Activated T-cell treated with anti-CD3 and anti-CD28 coated beads, Interleukin-2, amount 50 U/mL, for 4 hours (primary cell): ENCODE data around the gene DUOX1. TPM values are rescaled to one million over a fixed set of nuclear protein-coding genes. Genes with fewer than 3 reads are reported as not detected.
"Not testable (repeated sequence)": the region's sequence is repeated elsewhere in the genome, so short reads cannot be mapped to it uniquely, and the experiment has no call there.

Experiments used
- ATAC-seq, 2 donors: fragments of 200-7000 bp; cut with Tn5 transposase; one replicate each; pipeline ENCODE4 v1.10.0; 2021
- DNase-seq: peaks from one replicate; pipeline ENCODE4 v3.0.0-alpha.2; 2020
- H3K27me3 Mint-ChIP-seq: one replicate; pipeline ENCODE4 v1.8.0; 2021; ENCODE audit warnings: low read depth, mixed read lengths
- H3K36me3 Mint-ChIP-seq: one replicate; pipeline ENCODE4 v1.8.0; 2022; ENCODE audit warnings: mixed read lengths; ENCODE audit not compliant: insufficient read depth
- H3K4me1 Mint-ChIP-seq: one replicate; pipeline ENCODE4 v1.8.0; 2021; ENCODE audit warnings: low read depth, mixed read lengths
- H3K4me3 Mint-ChIP-seq: one replicate; pipeline ENCODE4 v1.8.0; 2021; ENCODE audit warnings: mild to moderate bottlenecking, moderate library complexity, mixed read lengths
- H3K9me3 Mint-ChIP-seq: one replicate; pipeline ENCODE4 v1.8.0; 2021; ENCODE audit warnings: mixed read lengths
- total RNA-seq, 3 donors: library from RNA; stranded (reverse); gene quantifications; one replicate each; pipeline ENCODE4 v1.2.1, GENCODE V29; 2021

Gene DUOX1
- total RNA-seq, 3 donors from 2014 or later, result 0.13 to 0.42 (median 0.22) TPM

DNA sequence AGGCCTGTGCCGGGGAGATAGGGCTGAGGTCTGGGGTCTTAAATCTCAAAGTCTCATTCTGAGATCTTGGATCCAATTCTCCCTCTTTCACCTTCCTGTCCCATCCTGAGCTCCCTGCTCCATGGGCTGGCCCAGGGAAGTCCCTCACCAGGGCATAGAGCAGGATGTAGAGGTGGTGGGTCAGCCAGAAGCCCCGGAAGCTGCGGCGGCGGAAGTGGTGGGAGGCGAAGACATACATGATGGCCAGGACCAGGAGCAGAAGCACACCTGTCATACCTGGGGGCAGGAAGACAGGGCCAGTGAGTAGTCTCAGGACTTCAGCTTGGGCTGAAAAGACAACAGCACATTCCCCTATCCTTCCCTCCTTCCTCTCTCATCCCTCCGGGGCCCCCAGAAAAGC is 32.3 kb upstream of the DUOX1 start:
- Mint-ChIP-seq H3K4me1 (no peaks in the 10 kb centered on the region), H3K9me3 (no peaks in the 10 kb centered on the region), H3K36me3 (no peaks in the 10 kb centered on the region), H3K4me3 (no peak overlapping the region), H3K27me3 (peaks cover 4% of the 10 kb centered on the region)
- DNase-seq (no peak), ATAC-seq (no peak)

DNA sequence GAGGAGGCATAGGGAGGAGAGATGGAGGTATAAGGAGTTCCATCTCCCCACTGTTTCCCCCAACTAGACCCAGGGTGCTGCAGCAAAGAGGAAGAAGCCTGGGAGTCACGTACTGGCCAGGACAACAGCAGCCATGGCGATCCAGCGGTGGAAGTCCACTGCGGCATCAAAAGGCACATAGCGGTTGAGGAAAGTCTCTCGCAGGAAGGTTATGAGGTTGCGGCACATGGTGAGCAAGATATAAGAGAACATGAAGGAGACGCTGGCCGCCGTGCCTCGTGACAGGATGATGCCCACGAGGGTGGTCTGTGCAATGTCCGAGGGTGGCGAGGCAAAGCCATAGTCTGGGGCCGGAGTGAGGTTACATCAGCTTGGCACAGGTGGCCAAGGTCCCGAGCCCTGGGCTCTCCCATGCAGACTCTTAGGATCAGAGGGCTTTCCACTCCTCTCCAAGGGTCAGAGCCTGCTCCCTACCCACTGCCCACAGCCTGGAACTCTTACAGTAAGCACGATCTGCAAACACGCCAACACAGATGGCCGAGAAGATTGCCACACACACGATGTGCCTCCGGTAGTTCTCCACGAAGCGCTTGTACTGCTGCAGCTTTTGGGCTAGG is 30.1 kb upstream of the DUOX1 start:
- Mint-ChIP-seq H3K4me1 (no peaks in the 10 kb centered on the region), H3K36me3 (no peaks in the 10 kb centered on the region), H3K4me3 (no peak overlapping the region), H3K9me3 (no peaks in the 10 kb centered on the region), H3K27me3 (peaks cover 4% of the 10 kb centered on the region)
- no peak for ATAC-seq
- no peak for DNase-seq

GRCh38 chr15:45100884-45101625 is 28.7 kb upstream of the DUOX1 start:
- Mint-ChIP-seq H3K4me1 (no peaks in the 10 kb centered on the region), H3K36me3 (no peaks in the 10 kb centered on the region), H3K4me3 (no peak overlapping the region), H3K9me3 (no peaks in the 10 kb centered on the region), H3K27me3 (peaks cover 9% of the 10 kb centered on the region)
- DNase-seq (no peak), ATAC-seq (no peak)

- ATAC-seq (no peak), DNase-seq (no peak)
- Mint-ChIP-seq H3K9me3 (no peaks in the 10 kb centered on the region), H3K36me3 (no peaks in the 10 kb centered on the region), H3K27me3 (peaks cover 13% of the 10 kb centered on the region), H3K4me1 (no peaks in the 10 kb centered on the region), H3K4me3 (no peak overlapping the region)
Measured at GRCh38 chr15:45101749-45102148, 28.0 kb upstream of the DUOX1 start.

DNA sequence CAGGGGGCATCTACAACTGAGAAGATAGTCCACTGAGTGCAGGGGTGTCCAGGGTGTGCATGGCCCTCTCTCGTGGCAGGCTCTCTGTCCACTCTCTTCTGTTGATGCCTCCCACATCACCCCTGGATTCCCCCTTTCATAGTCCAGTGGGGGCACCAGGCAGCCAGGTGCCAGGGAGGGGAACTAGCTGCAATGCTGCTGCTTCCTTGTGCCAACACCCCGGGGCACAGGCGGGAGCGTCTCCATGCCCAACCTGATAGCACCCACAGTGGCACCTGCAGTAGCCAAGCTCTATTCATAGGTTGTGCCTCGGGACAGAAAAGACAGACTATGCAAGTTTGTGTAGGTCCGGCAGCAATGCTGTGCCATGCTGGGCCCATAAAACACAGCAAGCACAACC is 27.6 kb upstream of the DUOX1 start:
- no peak overlapping the region for H3K4me3 Mint-ChIP-seq
- H3K27me3 Mint-ChIP-seq, result peaks cover 17% of the 10 kb centered on the region
- H3K36me3 Mint-ChIP-seq, result no peaks in the 10 kb centered on the region
- H3K4me1 Mint-ChIP-seq, result no peaks in the 10 kb centered on the region
- H3K9me3 Mint-ChIP-seq, result no peaks in the 10 kb centered on the region
- DNase-seq, result no peak
- ATAC-seq, result no peak

DNA sequence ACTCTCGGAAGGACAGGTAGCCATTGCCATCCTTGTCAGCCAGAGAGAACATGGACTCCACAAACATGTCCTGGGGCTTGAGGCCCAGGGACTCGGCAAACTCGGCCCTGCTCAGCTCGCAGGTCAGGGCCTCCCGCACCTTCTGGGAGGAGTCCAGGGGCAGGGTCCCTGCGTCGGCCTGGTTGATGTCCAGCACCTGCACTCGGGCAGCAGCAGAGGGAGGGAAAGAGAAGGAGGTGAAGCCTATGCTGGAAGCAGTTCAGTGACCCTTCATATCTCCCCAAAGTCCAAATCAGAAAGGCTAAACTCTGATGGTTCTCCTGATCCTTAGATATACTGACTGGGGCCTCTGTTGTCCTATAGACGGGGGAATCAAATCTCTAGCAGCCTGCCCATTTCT is 25.6 kb upstream of the DUOX1 start:
- not testable (repeated sequence) for DNase-seq, H3K9me3 Mint-ChIP-seq, H3K4me1 Mint-ChIP-seq, H3K4me3 Mint-ChIP-seq, ATAC-seq, H3K36me3 Mint-ChIP-seq
- peaks cover 25% of the 10 kb centered on the region for H3K27me3 Mint-ChIP-seq

GRCh38 chr15:45105586-45105985 is 24.2 kb upstream of the DUOX1 start:
- no peak overlapping the region for H3K4me3 Mint-ChIP-seq
- H3K4me1 Mint-ChIP-seq, result no peaks in the 10 kb centered on the region
- H3K9me3 Mint-ChIP-seq, result no peaks in the 10 kb centered on the region
- H3K36me3 Mint-ChIP-seq, result no peaks in the 10 kb centered on the region
- ATAC-seq, result no peak
- peaks cover 37% of the 10 kb centered on the region for H3K27me3 Mint-ChIP-seq
- no peak for DNase-seq

- no peaks in the 10 kb centered on the region for H3K36me3 Mint-ChIP-seq
- peaks cover 36% of the 10 kb centered on the region for H3K27me3 Mint-ChIP-seq
- no peak for DNase-seq
- no peaks in the 10 kb centered on the region for H3K9me3 Mint-ChIP-seq
- H3K4me3 Mint-ChIP-seq, result no peak overlapping the region
- no peak for ATAC-seq
- H3K4me1 Mint-ChIP-seq, result no peaks in the 10 kb centered on the region
Measured at GRCh38 chr15:45106002-45106790, 23.6 kb upstream of the DUOX1 start.

DNA sequence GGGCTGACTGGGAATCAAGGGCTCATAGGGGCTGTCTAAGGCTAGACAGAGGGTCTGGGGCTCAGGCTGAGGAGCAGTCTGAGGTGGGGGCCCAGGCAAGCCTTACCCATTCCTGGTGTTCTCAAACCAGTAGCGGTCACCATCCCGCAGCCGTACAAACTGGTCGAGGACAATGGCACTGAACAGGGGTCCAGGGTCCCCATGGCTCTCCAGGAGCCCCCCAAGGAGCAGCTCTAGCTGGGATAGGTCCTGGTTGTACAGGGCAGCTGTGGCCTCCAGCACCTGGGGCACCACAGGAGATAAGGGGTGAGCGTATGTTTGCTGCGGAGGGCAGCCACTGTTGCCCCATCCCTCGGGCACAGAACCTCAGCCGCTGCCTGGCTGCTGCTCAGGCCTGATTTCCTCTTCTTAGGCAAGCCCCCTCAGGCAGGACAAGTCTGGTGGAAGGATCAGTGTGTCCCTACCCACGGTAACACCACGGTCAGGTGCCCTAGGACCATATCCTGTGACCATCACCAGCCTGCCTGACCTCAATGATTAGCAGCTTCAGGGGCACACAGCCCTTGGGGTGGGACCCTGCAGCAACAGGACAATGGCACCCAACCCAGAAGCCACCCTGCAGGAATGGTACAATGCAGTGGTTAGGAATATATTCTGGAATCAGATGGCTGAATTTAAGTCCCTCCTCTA is 21.7 kb upstream of the DUOX1 start:
- ATAC-seq, result no peak
- H3K27me3 Mint-ChIP-seq, result peaks cover 51% of the 10 kb centered on the region
- H3K4me1 Mint-ChIP-seq, result peaks cover 15% of the 10 kb centered on the region
- H3K4me3 Mint-ChIP-seq, result no peak overlapping the region
- H3K9me3 Mint-ChIP-seq, result no peaks in the 10 kb centered on the region
- DNase-seq, result no peak
- no peaks in the 10 kb centered on the region for H3K36me3 Mint-ChIP-seq

GRCh38 chr15:45110256-45110820 is 19.5 kb upstream of the DUOX1 start:
- DNase-seq (no peak), ATAC-seq (no peak)
- Mint-ChIP-seq H3K36me3 (no peaks in the 10 kb centered on the region), H3K4me1 (peaks cover 30% of the 10 kb centered on the region), H3K4me3 (no peak overlapping the region), H3K27me3 (peaks cover 69% of the 10 kb centered on the region), H3K9me3 (no peaks in the 10 kb centered on the region)

DNA sequence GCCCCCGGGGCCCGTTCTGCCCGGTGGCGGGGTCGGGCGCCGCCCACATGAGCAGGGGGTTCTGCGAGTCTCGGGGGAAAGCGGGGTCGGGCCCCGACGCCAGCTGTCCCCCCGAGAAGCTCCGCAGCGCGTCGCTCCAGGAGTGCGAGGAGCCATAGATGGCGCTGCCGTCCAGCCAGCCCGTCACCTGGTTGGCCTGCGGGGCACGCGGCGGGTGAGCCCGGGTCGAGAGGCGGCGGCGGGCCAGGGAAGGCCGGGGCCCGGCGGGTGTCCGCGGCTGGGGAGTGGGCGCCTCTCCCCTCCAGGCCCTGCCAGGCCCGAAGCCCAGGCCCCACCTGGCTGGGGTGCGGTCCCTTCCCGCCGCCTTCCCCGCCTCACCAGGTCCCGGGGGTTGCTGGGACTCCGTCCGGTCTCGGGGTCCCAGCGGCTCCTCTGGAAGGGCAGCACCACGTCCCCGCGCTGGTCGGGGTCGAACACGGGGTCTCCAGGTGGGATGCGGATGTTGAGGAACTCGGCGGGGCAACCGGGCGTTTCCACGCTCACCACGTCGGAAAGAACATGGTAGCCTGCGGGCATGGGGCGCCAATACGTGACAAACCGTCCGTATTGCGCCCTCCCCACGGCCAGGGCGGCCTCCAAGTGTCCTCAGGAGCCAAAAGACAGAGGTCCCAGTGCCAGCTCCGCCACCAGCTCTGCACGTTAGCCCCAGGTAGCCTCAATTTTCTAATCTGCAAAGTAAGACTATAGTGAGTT is 18.2 kb upstream of the DUOX1 start:
- Mint-ChIP-seq H3K27me3 (peaks cover 76% of the 10 kb centered on the region), H3K36me3 (no peaks in the 10 kb centered on the region), H3K4me3 (peak overlapping the region; percentile 29), H3K9me3 (no peaks in the 10 kb centered on the region), H3K4me1 (peaks cover 38% of the 10 kb centered on the region)
- ATAC-seq (no peak), DNase-seq (no peak)

GRCh38 chr15:45112143-45112590 is 17.6 kb upstream of the DUOX1 start:
- peaks cover 78% of the 10 kb centered on the region for H3K27me3 Mint-ChIP-seq
- no peaks in the 10 kb centered on the region for H3K36me3 Mint-ChIP-seq
- ATAC-seq, result no peak
- peaks cover 39% of the 10 kb centered on the region for H3K4me1 Mint-ChIP-seq
- DNase-seq, result no peak
- H3K4me3 Mint-ChIP-seq, result peak overlapping the region; percentile 29
- no peaks in the 10 kb centered on the region for H3K9me3 Mint-ChIP-seq

GRCh38 chr15:45112591-45113379 is 17.0 kb upstream of the DUOX1 start:
- no peaks in the 10 kb centered on the region for H3K36me3 Mint-ChIP-seq
- H3K4me3 Mint-ChIP-seq, result peak overlapping the region; percentile 29
- peaks cover 43% of the 10 kb centered on the region for H3K4me1 Mint-ChIP-seq
- peaks cover 83% of the 10 kb centered on the region for H3K27me3 Mint-ChIP-seq
- no peak for DNase-seq
- peak; percentile 23 to 25 for ATAC-seq
- H3K9me3 Mint-ChIP-seq, result no peaks in the 10 kb centered on the region
